GM23338 (cell line): ENCODE data around the gene MAT2A. TPM values are rescaled to one million over a fixed set of nuclear protein-coding genes. Genes with fewer than 3 reads are reported as not detected.

ENCODE experiments used
- ATAC-seq: fragments of 200-7000 bp; cut with Tn5 transposase; 3 replicates; pipeline ENCODE4 v1.9.1; 2020
- DNase-seq: peaks from one replicate; pipeline ENCODE4 v3.0.0-alpha.2; 2015; ENCODE audit warnings: low spot score
- H2AFZ ChIP-seq: fragments of 200-600 bp; sonication (generic); 2 replicates; pipeline ENCODE4 v1.8.0; 2016; ENCODE audit warnings: antibody characterized with exemption, mild to moderate bottlenecking, moderate library complexity
- H3F3A ChIP-seq: fragments of 200-600 bp; sonication (generic); replicated peaks from 2 replicates; pipeline ENCODE4 v1.8.0; 2017; ENCODE audit warnings: antibody characterized with exemption, mixed run types, low read depth
- H3K27ac ChIP-seq: fragments of 200-600 bp; sonication (generic); 2 replicates; pipeline ENCODE4 v1.6.1; 2016; ENCODE audit warnings: low read depth
- H3K27me3 ChIP-seq: fragments of 200-600 bp; sonication (generic); 2 replicates; pipeline ENCODE4 v1.8.0; 2016; ENCODE audit warnings: mild to moderate bottlenecking, mixed run types, moderate library complexity; ENCODE audit not compliant: insufficient read depth
- H3K36me3 ChIP-seq: fragments of 200-600 bp; sonication (generic); 2 replicates; pipeline ENCODE4 v1.8.0; 2016; ENCODE audit warnings: mild to moderate bottlenecking; ENCODE audit not compliant: insufficient read depth
- H3K4me1 ChIP-seq: fragments of 200-600 bp; sonication (generic); 2 replicates; pipeline ENCODE4 v1.8.0; 2016; ENCODE audit warnings: mild to moderate bottlenecking, moderate library complexity; ENCODE audit not compliant: insufficient read depth
- H3K4me2 ChIP-seq: fragments of 200-600 bp; sonication (generic); 2 replicates; pipeline ENCODE4 v1.7.1; 2017; ENCODE audit warnings: mixed run types
- H3K4me3 ChIP-seq: fragments of 200-600 bp; sonication (generic); 2 replicates; pipeline ENCODE4 v1.6.1; 2016; ENCODE audit warnings: mixed run types
- H3K79me2 ChIP-seq: fragments of 200-600 bp; sonication (generic); replicated peaks from 2 replicates; pipeline ENCODE4 v1.8.0; 2017; ENCODE audit warnings: mild to moderate bottlenecking; ENCODE audit not compliant: insufficient read depth
- H3K9me2 ChIP-seq: fragments of 200-600 bp; sonication (generic); 2 replicates; pipeline ENCODE4 v1.8.0; 2017; ENCODE audit not compliant: insufficient read depth
- H4K20me1 ChIP-seq: fragments of 200-600 bp; sonication (generic); replicated peaks from 2 replicates; pipeline ENCODE4 v1.8.0; 2017; ENCODE audit warnings: mild to moderate bottlenecking; ENCODE audit not compliant: insufficient read depth
- H3K27ac Mint-ChIP-seq: 2 replicates; pipeline ENCODE4 v1.8.0; 2020; ENCODE audit warnings: inconsistent platforms, mild to moderate bottlenecking, moderate library complexity, mixed read lengths
- H3K27me3 Mint-ChIP-seq: 3 replicates; pipeline ENCODE4 v1.8.0; 2022; ENCODE audit warnings: low read depth, mild to moderate bottlenecking, moderate library complexity, mixed read lengths, inconsistent platforms; ENCODE audit not compliant: insufficient read depth, poor library complexity
- H3K36me3 Mint-ChIP-seq: 3 replicates; pipeline ENCODE4 v1.8.0; 2021; ENCODE audit warnings: low read depth, mild to moderate bottlenecking, inconsistent platforms, moderate library complexity, mixed read lengths
- H3K4me1 Mint-ChIP-seq: 3 replicates; pipeline ENCODE4 v1.8.0; 2020; ENCODE audit warnings: mild to moderate bottlenecking, inconsistent platforms, mixed read lengths
- H3K4me3 Mint-ChIP-seq: 3 replicates; pipeline ENCODE4 v1.8.0; 2021; ENCODE audit warnings: moderate library complexity, mild to moderate bottlenecking, inconsistent platforms, mixed read lengths
- H3K9me3 Mint-ChIP-seq: 3 replicates; pipeline ENCODE4 v1.8.0; 2020; ENCODE audit warnings: moderate library complexity, mild to moderate bottlenecking, inconsistent platforms, mixed read lengths
- CREB1 ChIP-seq: fragments of 250-450 bp; sonication (Bioruptor Pico); IDR thresholded peaks from 2 replicates; pipeline ENCODE4 v1.5.0; 2020; ENCODE audit warnings: low read depth, mild to moderate bottlenecking, moderate library complexity
- CTCF ChIP-seq, 2 experiments: fragments of 200-600 bp in 1 of 2; sonication (generic) in 1 of 2; conservative IDR thresholded peaks; 2 replicates each; pipeline versions ENCODE4 v1.5.1 to v1.6.1; 2016 to 2017; ENCODE audit warnings: antibody characterized with exemption in 2 of 2, low read depth in 2 of 2, mild to moderate bottlenecking in 2 of 2, moderate library complexity in 1 of 2
- ETS1 ChIP-seq: IDR thresholded peaks from 2 replicates; pipeline ENCODE4 v1.6.1; 2016; ENCODE audit warnings: antibody characterized with exemption
- EZH2 ChIP-seq: fragments of 200-600 bp; sonication (generic); IDR thresholded peaks from one replicate; pipeline ENCODE4 v1.8.0; 2017; ENCODE audit warnings: antibody characterized with exemption, mild to moderate bottlenecking, low read depth; ENCODE audit not compliant: unreplicated experiment
- EZH2phosphoT487 ChIP-seq: fragments of 200-600 bp; sonication (generic); IDR thresholded peaks from one replicate; pipeline ENCODE4 v1.8.1; 2018; ENCODE audit warnings: antibody characterized with exemption; ENCODE audit not compliant: unreplicated experiment
- JUNB ChIP-seq: IDR thresholded peaks from one replicate; pipeline ENCODE4 v1.6.1; 2016; ENCODE audit warnings: antibody characterized with exemption; ENCODE audit not compliant: unreplicated experiment
- NANOG ChIP-seq: IDR thresholded peaks from 2 replicates; pipeline ENCODE4 v1.6.1; 2016; ENCODE audit warnings: antibody characterized with exemption, borderline replicate concordance
- POLR2AphosphoS5 ChIP-seq: IDR thresholded peaks from 2 replicates; pipeline ENCODE4 v1.6.1; 2016; ENCODE audit warnings: antibody characterized with exemption, low read depth
- REST ChIP-seq: IDR thresholded peaks from one replicate; pipeline ENCODE4 v1.6.1; 2018; ENCODE audit warnings: antibody characterized with exemption; ENCODE audit not compliant: unreplicated experiment
- STAT1 ChIP-seq: IDR thresholded peaks from one replicate; pipeline ENCODE4 v1.6.1; 2016; ENCODE audit warnings: antibody characterized with exemption; ENCODE audit not compliant: unreplicated experiment
- ZNF114 ChIP-seq: fragments of 250-450 bp; sonication (Bioruptor Pico); IDR thresholded peaks from 2 replicates; pipeline ENCODE4 v1.5.0; 2020; ENCODE audit warnings: mild to moderate bottlenecking, moderate library complexity
- ZNF331 ChIP-seq: fragments of 250-450 bp; sonication (Bioruptor Pico); IDR thresholded peaks from 2 replicates; pipeline ENCODE4 v1.5.0; 2020; ENCODE audit warnings: low read depth, mild to moderate bottlenecking, moderate library complexity
- ZNF462 ChIP-seq: fragments of 250-450 bp; sonication (Bioruptor Pico); IDR thresholded peaks from 2 replicates; pipeline ENCODE4 v1.5.0; 2020; ENCODE audit warnings: mild to moderate bottlenecking, moderate library complexity
- polyA plus RNA-seq: library from polyadenylated mRNA; unstranded; fragments of >200 nt; fragmentation: Nextera tagmentation; extraction: Ambion mirVana; gene quantifications from 2 replicates; pipeline ENCODE4 v1.2.1, GENCODE V29; 2016
- total RNA-seq: library from RNA; depleted of rRNA; stranded (reverse); fragments of >200 nt; shearing (Covaris generic); gene quantifications from 2 replicates; pipeline ENCODE4 v1.2.3, GENCODE V29; 2014

The MAT2A gene
- total and polyA plus RNA-seq, 2 experiments from 2014 or later: 105 to 232 TPM

DNA sequence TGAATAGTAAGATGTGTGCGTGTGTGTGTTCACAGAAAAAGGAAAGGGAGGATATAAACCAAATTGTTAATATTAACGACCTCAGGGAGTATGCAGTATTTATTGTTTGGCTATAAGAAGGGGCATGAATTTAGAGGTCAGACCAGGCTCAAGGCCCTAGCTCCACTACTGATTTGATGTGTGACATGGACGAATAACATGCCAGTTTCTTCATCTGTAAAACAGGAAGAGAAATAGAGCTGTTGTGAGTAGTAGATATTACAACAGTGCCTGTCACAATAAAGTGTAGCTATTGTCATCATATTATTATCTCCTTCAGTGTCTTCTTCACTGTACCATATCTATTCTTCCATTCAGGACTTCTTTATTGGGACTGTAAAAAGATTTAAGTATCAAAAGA, 4.1 kb upstream of the MAT2A start:
- Histone ChIP-seq H3K4me1 (peaks cover 7% of the 10 kb centered on the region; the same call in 1 of the 2 replicates), H3F3A (0 out of 2 replicates have a peak, but pooled peaks cover 2% of the 10 kb centered on the region), H3K4me2 (no peak overlapping the region), H3K27ac (no peak overlapping the region), H3K36me3 (peaks cover 1% of the 10 kb centered on the region; the same call in 1 of the 2 replicates), H3K9me2 (no peaks in the 10 kb centered on the region), H4K20me1 (peaks cover 3% of the 10 kb centered on the region), H3K27me3 (no peaks in the 10 kb centered on the region), H3K4me3 (no peak overlapping the region), H3K79me2 (peaks cover 18% of the 10 kb centered on the region), H2AFZ (no peak overlapping the region)
- Mint-ChIP-seq H3K27me3 (peaks cover 16% of the 10 kb centered on the region), H3K4me3 (no peak overlapping the region), H3K9me3 (peaks cover 3% of the 10 kb centered on the region; the same call in 2 of the 3 replicates), H3K27ac (no peak overlapping the region), H3K4me1 (peaks cover 16% of the 10 kb centered on the region), H3K36me3 (peaks cover 12% of the 10 kb centered on the region)
- ATAC-seq (no peak), DNase-seq (no peak)
- TF ChIP-seq NANOG (no peak), ZNF331 (CRISPR knock-in tag) (no peak), EZH2 (no peak), POLR2AphosphoS5 (no peak), ZNF114 (CRISPR knock-in tag) (no peak), JUNB (no peak), REST (no peak), CREB1 (CRISPR knock-in tag) (no peak), EZH2phosphoT487 (no peak), ETS1 (no peak), ZNF462 (CRISPR knock-in tag) (no peak), CTCF (conservative IDR thresholded peaks at IDR 0.05; ENCODE audit: low read depth in 2 of 2) (no peak), STAT1 (no peak)
